ENCODE data around the gene ZSCAN16.

GRCh38 chr6:28172006-28172405 lies 47.6 kb downstream of the ZSCAN16 start:
- no peak for TF ChIP-seq CTCF (conservative IDR thresholded peaks at IDR 0.05 in 1 of 2, IDR thresholded peaks at IDR 0.05 in 1 of 2; ENCODE audit: extremely low read depth in 1 of 2, insufficient read depth in 1 of 2, low read depth in 1 of 2, low read length in 2 of 2)
- TF ChIP-seq EZH2 (IDR thresholded peaks at IDR 0.05; ENCODE audit: borderline replicate concordance, low read length), result no peak

Data from mammary epithelial cell (primary cell).